Ovary (tissue), 3 donors: ENCODE data around the gene ZBTB48.

Experiments
- EP300 ChIP-seq: sonication (generic); formaldehyde crosslinking; IDR thresholded peaks from one replicate; pipeline ENCODE4 v1.6.1; 2017; ENCODE audit warnings: antibody characterized with exemption
- POLR2A ChIP-seq: fragments of 450-650 bp; IDR thresholded peaks from one replicate; pipeline ENCODE4 v1.6.1; 2017; ENCODE audit warnings: antibody characterized with exemption, mild to moderate bottlenecking, moderate library complexity
- TF ChIP-seq, protein P1 (sequence below), 3 donors: fragments of 450-650 bp in 2 of 3; fragments of 200-600 bp in 1 of 3; IDR thresholded peaks; one replicate each; pipeline versions ENCODE4 v1.5.1 to v1.8.0; 2016 to 2022; ENCODE audit warnings: antibody characterized with exemption in 3 of 3, mild to moderate bottlenecking in 1 of 3
- donor health status: DM: no; HTN: no; CAD: no.

DNA sequence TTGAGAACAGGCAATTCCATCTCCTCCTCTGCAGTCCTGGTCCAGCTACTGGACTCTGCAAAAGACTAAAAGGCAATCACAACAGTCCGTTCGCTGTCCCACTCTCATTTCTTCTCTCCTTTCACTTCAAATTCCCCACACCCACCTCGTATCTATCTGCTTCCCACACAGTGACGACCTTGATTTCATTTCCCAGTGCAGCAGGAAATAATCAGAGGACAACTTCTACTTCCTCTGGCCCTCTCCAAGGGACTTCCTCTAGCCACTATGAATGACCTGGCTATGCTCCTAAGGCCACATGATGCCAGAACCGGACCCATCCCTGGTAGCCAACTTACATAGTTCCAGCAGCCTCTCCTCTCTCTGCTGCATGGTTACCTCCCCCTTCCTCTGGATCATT is 33.5 kb upstream of the ZBTB48 start:
- TF ChIP-seq, protein P1, sequence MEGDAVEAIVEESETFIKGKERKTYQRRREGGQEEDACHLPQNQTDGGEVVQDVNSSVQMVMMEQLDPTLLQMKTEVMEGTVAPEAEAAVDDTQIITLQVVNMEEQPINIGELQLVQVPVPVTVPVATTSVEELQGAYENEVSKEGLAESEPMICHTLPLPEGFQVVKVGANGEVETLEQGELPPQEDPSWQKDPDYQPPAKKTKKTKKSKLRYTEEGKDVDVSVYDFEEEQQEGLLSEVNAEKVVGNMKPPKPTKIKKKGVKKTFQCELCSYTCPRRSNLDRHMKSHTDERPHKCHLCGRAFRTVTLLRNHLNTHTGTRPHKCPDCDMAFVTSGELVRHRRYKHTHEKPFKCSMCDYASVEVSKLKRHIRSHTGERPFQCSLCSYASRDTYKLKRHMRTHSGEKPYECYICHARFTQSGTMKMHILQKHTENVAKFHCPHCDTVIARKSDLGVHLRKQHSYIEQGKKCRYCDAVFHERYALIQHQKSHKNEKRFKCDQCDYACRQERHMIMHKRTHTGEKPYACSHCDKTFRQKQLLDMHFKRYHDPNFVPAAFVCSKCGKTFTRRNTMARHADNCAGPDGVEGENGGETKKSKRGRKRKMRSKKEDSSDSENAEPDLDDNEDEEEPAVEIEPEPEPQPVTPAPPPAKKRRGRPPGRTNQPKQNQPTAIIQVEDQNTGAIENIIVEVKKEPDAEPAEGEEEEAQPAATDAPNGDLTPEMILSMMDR (IDR thresholded peaks at IDR 0.05): no peak
- no peak for TF ChIP-seq EP300
- no peak for TF ChIP-seq POLR2A
